AG10803 (cell line): ENCODE measurements around the gene ZSCAN10.

Experiments used
- DNase-seq: peaks from one replicate; pipeline ENCODE4 v3.0.0; 2010; ENCODE audit warnings: low read depth
- H3K4me3 ChIP-seq: 2 replicates; pipeline ENCODE4 v1.5.1; 2011; ENCODE audit warnings: mild to moderate bottlenecking, low read length, control low read depth
- TF ChIP-seq, protein P1 (sequence below): conservative IDR thresholded peaks from 2 replicates; pipeline ENCODE4 v1.5.1; 2011; ENCODE audit warnings: mild to moderate bottlenecking, low read length, control low read depth, inconsistent platforms

The ZSCAN10 gene

DNA sequence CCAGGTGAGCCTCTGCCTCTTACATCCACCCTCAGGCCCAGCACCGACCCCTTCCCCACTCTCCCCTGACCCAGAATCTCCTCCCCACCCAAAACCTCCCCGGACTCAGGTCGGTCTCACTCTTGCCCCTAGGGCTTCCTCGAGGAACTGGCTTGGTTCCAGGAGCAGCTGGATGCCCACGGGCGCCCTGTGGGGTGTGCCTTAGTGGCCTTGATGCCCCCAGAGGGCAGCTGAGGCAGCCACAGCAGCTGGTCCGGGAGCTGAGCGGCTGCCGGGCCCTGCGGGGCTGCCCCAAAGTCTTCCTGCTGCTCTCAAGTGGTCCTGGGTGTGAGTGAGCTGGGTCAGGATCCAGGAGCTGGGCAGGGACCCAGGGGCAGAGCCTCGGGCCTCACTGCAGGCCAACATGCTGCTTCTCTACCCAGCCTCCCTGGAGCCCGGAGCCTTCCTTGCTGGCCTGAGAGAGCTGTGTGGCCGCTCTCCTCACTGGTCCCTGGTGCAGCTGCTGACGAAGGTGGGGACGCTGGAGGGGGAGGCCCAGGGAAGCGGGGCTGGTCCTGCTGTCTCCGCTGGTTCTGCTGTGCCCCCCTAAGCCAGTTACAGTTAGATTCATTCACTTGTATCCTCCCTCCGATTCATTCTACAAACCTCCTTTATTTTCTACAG lies 45.4 kb upstream of the ZSCAN10 start:
- TF ChIP-seq, protein P1, sequence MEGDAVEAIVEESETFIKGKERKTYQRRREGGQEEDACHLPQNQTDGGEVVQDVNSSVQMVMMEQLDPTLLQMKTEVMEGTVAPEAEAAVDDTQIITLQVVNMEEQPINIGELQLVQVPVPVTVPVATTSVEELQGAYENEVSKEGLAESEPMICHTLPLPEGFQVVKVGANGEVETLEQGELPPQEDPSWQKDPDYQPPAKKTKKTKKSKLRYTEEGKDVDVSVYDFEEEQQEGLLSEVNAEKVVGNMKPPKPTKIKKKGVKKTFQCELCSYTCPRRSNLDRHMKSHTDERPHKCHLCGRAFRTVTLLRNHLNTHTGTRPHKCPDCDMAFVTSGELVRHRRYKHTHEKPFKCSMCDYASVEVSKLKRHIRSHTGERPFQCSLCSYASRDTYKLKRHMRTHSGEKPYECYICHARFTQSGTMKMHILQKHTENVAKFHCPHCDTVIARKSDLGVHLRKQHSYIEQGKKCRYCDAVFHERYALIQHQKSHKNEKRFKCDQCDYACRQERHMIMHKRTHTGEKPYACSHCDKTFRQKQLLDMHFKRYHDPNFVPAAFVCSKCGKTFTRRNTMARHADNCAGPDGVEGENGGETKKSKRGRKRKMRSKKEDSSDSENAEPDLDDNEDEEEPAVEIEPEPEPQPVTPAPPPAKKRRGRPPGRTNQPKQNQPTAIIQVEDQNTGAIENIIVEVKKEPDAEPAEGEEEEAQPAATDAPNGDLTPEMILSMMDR = no peak
- no peak for DNase-seq
- H3K4me3 ChIP-seq = no peak overlapping the region

DNA sequence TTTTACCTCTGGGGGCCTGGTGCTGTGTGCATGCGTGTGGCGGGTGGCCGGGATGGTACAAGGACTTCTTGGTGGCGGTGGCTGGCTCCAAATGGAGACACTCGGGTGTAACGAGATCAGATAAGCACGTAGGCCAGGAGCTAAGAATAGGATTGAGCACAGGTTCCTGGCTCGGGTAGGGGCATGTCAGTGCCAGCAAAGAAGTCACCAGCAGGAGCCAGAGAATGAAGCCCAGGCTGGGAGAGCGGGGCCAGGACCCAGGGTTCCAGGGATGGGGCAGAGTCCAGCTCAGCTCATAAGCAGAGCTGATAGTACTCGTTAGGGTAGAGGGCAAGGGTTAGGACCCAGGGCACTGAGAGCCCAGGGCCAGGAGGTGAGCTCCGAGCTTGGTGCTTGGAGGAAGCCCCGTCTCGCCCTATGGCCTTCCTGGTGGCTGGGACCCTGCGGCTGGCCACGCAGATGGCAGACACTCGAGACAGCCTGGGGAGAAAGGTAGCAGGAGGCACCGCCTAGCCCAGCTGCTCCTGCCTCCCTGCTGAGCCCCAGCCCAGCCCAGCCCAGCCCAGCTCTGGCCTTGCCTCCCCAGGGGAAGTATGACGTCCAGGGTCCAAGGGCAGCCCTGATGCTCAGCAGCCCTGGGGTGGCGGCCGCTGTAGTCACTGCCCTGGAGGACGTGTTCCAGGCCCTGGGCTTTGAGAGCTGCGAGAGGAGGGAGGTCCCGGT lies 44.7 kb upstream of the ZSCAN10 start:
- DNase-seq = no peak
- TF ChIP-seq, protein P1 = no peak
- no peak overlapping the region for H3K4me3 ChIP-seq

DNA sequence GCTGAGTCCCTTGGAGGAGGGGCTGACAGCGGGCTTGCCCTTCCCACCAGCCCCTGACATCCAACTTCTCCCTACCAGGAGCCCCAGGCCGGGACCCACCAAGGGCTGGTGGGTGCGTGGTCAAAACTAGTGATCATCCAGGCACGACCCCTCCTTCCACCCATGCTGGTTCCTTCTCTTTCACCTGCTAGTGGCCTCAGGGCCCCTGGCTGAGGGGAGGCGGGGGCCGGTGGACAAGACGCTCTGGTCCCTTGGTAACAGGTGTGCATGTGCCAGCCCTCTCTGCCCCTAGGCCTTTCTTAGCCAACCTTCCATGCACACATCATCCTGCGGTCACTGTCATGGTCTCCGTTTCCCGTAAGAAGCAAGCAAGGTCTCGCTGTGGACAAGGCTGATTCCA lies 44.1 kb upstream of the ZSCAN10 start:
- no peak overlapping the region for H3K4me3 ChIP-seq
- TF ChIP-seq, protein P1 = no peak
- no peak for DNase-seq

DNA sequence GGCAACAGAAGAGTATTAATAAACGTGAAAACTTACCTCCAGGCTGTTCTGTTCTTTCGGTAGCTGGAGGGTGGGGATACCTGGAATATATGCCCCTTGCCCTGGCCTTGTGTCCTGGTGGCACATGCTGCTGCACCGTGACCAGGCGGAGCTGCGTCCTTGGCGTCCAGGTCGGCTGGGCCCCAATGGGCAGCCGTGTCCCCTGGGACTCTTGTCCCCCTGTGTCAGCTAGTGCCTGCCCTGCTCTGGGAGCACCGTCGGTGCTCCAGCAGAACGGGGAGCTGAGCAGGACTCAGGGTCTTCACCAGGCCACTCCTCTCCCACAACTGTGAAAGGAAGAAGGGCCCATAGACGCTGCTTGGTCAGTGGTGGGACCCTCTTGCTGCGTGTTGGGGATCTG lies 43.7 kb upstream of the ZSCAN10 start:
- DNase-seq = no peak
- TF ChIP-seq, protein P1 = no peak
- no peak overlapping the region for H3K4me3 ChIP-seq

DNA sequence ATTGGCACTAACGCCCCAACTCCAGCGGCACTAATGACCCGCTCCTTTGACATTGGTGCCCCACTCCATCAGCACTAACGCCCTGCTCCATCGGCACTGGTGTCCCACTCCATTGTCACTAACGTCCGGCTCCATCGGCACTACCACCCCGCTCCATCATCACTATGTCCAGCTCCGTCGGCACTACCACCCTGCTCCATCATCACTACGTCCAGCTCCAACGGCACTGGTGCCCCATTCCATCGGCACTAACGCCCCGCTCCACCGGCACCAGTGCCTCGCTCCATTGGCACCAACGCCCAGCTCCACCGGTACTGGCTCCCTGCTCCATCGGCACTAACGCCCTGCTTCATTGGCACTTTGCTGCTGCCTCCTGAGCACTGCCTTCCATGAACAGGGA lies 43.2 kb upstream of the ZSCAN10 start:
- TF ChIP-seq, protein P1 = no peak
- H3K4me3 ChIP-seq = no peak overlapping the region
- no peak for DNase-seq

DNA sequence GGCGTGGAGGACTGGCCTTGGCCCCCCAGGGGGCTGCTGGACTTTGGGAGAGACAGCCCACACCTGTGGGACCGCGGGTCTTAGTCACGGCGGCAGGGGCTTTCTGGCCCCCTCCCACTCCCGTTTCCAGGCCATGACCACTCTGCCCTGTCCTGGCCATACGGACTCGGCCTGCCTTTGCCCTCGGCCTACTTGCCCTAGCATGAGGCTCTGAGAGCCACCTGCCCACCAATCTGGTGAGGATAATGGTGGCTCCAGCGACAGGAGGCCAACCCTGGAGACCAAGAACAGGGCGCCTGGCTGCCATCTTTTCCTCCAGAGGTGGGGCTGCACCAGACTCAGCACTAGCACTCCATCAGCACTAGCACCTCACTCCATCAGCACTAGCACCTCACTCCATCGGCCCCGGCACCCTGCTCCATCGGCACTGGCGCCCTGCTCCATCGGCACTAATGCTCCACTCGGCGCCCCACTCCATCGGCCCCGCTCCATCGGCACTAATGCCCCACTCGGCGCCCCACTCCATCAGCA lies 42.8 kb upstream of the ZSCAN10 start:
- no peak for DNase-seq
- TF ChIP-seq, protein P1 = no peak
- no peak overlapping the region for H3K4me3 ChIP-seq
